CD4-positive, alpha-beta T cell treated with Interleukin-15 for 4 hours (primary cell): ENCODE data around the gene OR52E8.

ENCODE experiments used
- DNase-seq: peaks from one replicate; pipeline ENCODE4 v3.0.0-alpha.2; 2020; ENCODE audit warnings: low spot score

OR52E8 gene

DNA sequence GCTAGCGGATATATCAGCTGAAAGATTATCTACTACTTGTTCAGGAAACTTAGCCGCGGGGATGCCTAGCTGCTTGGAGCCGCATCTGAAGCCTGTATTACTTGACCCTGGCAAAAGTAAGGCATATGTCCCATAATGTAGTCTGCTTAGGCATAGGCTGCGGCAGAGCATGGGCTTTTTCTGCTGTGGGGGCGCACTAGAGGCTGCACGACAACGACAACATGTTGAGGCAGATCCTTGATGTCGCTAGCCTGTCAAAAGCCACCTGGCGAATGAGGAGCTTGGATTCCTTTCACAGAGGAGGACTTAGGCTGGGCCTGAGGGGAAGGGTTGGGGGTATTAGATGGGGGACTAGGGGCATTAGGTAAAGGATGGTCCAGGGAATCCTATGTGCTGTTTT lies 49.9 kb downstream of the OR52E8 start:
- DNase-seq = no peak
